Astrocyte of the cerebellum (primary cell): ENCODE data around the gene FARS2.

ENCODE experiments used
- DNase-seq: peaks from one replicate; pipeline ENCODE4 v3.0.0-alpha.2; 2011; ENCODE audit warnings: low read depth
- H3K4me3 ChIP-seq: 2 replicates; pipeline ENCODE4 v1.5.1; 2011; ENCODE audit warnings: mild to moderate bottlenecking, low read depth, low read length, moderate library complexity
- CTCF ChIP-seq: IDR thresholded peaks from 2 replicates; pipeline ENCODE4 v1.5.1; 2012; ENCODE audit warnings: low read length, low read depth, moderate library complexity, mild to moderate bottlenecking; ENCODE audit errors: missing control alignments
- in situ Hi-C: cut with HindIII; loops from 2 replicates; pipeline ENCODE4 v1.10.0; 2017; ENCODE audit warnings: low sequenced_read_pairs

FARS2 gene

GRCh38 chr6:5712349-5713215 lies 451.3 kb downstream of the FARS2 start:
- in situ Hi-C loops, result no loop called here
- H3K4me3 ChIP-seq, result no peak overlapping the region
- no peak for DNase-seq
- no peak for TF ChIP-seq CTCF

GRCh38 chr6:5713519-5713918 lies 452.2 kb downstream of the FARS2 start:
- in situ Hi-C loops, result no loop called here
- no peak for TF ChIP-seq CTCF
- DNase-seq, result no peak
- H3K4me3 ChIP-seq, result no peak overlapping the region

GRCh38 chr6:5718231-5718947 lies 457.1 kb downstream of the FARS2 start:
- in situ Hi-C loops, result no loop called here
- H3K4me3 ChIP-seq, result no peak overlapping the region
- TF ChIP-seq CTCF, result no peak
- DNase-seq, result no peak

- no peak for DNase-seq
- H3K4me3 ChIP-seq, result no peak overlapping the region
- in situ Hi-C loops, result no loop called here
- TF ChIP-seq CTCF, result no peak
Observed at GRCh38 chr6:5723841-5724691, 462.8 kb downstream of the FARS2 start.

- H3K4me3 ChIP-seq, result no peak overlapping the region
- DNase-seq, result no peak
- in situ Hi-C loops, result no loop called here
- TF ChIP-seq CTCF, result no peak
Observed at GRCh38 chr6:5724911-5725310, 463.6 kb downstream of the FARS2 start.
